ENCODE measurements around the gene CHRNA9. TPM values are rescaled to one million over a fixed set of nuclear protein-coding genes. Genes with fewer than 3 reads are reported as not detected.

CHRNA9 gene
- total and polyA plus RNA-seq, 2 donors (not counting 1 experiment from before 2014, with no cell fraction given): 0.07 TPM; not detected in 1

GRCh38 chr4:40372651-40373050, 37.5 kb downstream of the CHRNA9 start:
- Histone ChIP-seq H3K4me2 (replicated peaks; ENCODE audit: low read depth, low read length, poor library complexity, severe bottlenecking) (no peak overlapping the region), H3K27me3 (replicated peaks in 1 of 4; ENCODE audit: control extremely low read depth in 1 of 4, control insufficient read depth in 3 of 4, insufficient read depth in 4 of 4, low read length in 3 of 4) (no peaks in the 10 kb centered on the region), H2AFZ (ENCODE audit: insufficient read depth, low read depth, low read length, poor library complexity, severe bottlenecking) (no peak overlapping the region), H3K79me2 (ENCODE audit: control insufficient read depth, insufficient read depth, low read length) (no peaks in the 10 kb centered on the region), H4K20me1 (ENCODE audit: control insufficient read depth, insufficient read depth, low read length, poor library complexity, severe bottlenecking) (no peaks in the 10 kb centered on the region), H3K36me3 (replicated peaks in 1 of 2; ENCODE audit: control extremely low read depth in 1 of 2, control insufficient read depth in 1 of 2, extremely low read depth in 1 of 2, insufficient read depth in 2 of 2, low read length in 1 of 2) (no peaks in the 10 kb centered on the region), H3K4me3 (ENCODE audit: control extremely low read depth in 1 of 5, extremely low read depth in 1 of 5, insufficient read depth in 1 of 5, low read depth in 2 of 5, low read length in 4 of 5) (no peak overlapping the region), H3K27ac (ENCODE audit: low read length in 2 of 2) (no peak overlapping the region), H3K9ac (ENCODE audit: low read length) (no peak overlapping the region), H3K4me1 (ENCODE audit: control insufficient read depth in 2 of 2, insufficient read depth in 2 of 2, low read length in 2 of 2) (no peaks in the 10 kb centered on the region), H3K9me3 (ENCODE audit: control extremely low read depth in 1 of 3, control insufficient read depth in 2 of 3, insufficient read depth in 1 of 3, low read length in 2 of 3) (no peaks in the 10 kb centered on the region)
- ATAC-seq (ENCODE audit: low read depth) (no peak), DNase-seq (no peak)
- TF ChIP-seq CTCF (IDR thresholded peaks at IDR 0.05) (no peak), EZH2 (IDR thresholded peaks at IDR 0.05; ENCODE audit: borderline replicate concordance, insufficient read depth, low read depth, low read length, poor library complexity, severe bottlenecking) (no peak)
- H3K4me1 Mint-ChIP-seq: no peaks in the 10 kb centered on the region
- CTCF ChIA-PET: no interaction called here
- whole genome bisulfite sequencing (ENCODE audit: insufficient coverage): no CpG with 5 or more reads among the region's 3 CpGs
- no peak overlapping the region for H3K4me3 Mint-ChIP-seq
- intact Hi-C loops (cut with micrococcal nuclease): no loop called here
- H3K27me3 Mint-ChIP-seq: no peaks in the 10 kb centered on the region
- POLR2A ChIA-PET: no interaction called here
- no peaks in the 10 kb centered on the region for H3K9me3 Mint-ChIP-seq (ENCODE audit: insufficient read depth)
- H3K27ac Mint-ChIP-seq: no peak overlapping the region

GRCh38 chr4:40373636-40374035, 38.5 kb downstream of the CHRNA9 start:
- H3K36me3 ChIP-seq (replicated peaks in 1 of 2; ENCODE audit: control extremely low read depth in 1 of 2, control insufficient read depth in 1 of 2, extremely low read depth in 1 of 2, insufficient read depth in 2 of 2, low read length in 1 of 2): no peaks in the 10 kb centered on the region
- H4K20me1 ChIP-seq (ENCODE audit: control insufficient read depth, insufficient read depth, low read length, poor library complexity, severe bottlenecking): no peaks in the 10 kb centered on the region
- POLR2A ChIA-PET: no interaction called here
- no peak overlapping the region for H3K9ac ChIP-seq (ENCODE audit: low read length)
- H3K4me1 ChIP-seq (ENCODE audit: control insufficient read depth in 2 of 2, insufficient read depth in 2 of 2, low read length in 2 of 2): no peaks in the 10 kb centered on the region
- Mint-ChIP-seq H3K27me3 (no peaks in the 10 kb centered on the region), H3K4me1 (no peaks in the 10 kb centered on the region), H3K9me3 (ENCODE audit: insufficient read depth) (no peaks in the 10 kb centered on the region), H3K4me3 (no peak overlapping the region), H3K27ac (no peak overlapping the region)
- DNase-seq: no peak
- H3K4me3 ChIP-seq (ENCODE audit: control extremely low read depth in 1 of 5, extremely low read depth in 1 of 5, insufficient read depth in 1 of 5, low read depth in 2 of 5, low read length in 4 of 5): no peak overlapping the region
- intact Hi-C loops (cut with micrococcal nuclease): no loop called here
- H3K79me2 ChIP-seq (ENCODE audit: control insufficient read depth, insufficient read depth, low read length): no peaks in the 10 kb centered on the region
- H3K9me3 ChIP-seq (ENCODE audit: control extremely low read depth in 1 of 3, control insufficient read depth in 2 of 3, insufficient read depth in 1 of 3, low read length in 2 of 3): no peaks in the 10 kb centered on the region
- WGBS (ENCODE audit: insufficient coverage): no CpG with 5 or more reads among the region's 3 CpGs
- no peak overlapping the region for H3K4me2 ChIP-seq (replicated peaks; ENCODE audit: low read depth, low read length, poor library complexity, severe bottlenecking)
- H3K27me3 ChIP-seq (replicated peaks in 1 of 4; ENCODE audit: control extremely low read depth in 1 of 4, control insufficient read depth in 3 of 4, insufficient read depth in 4 of 4, low read length in 3 of 4): no peaks in the 10 kb centered on the region
- CTCF ChIA-PET: no interaction called here
- ATAC-seq (ENCODE audit: low read depth): no peak
- TF ChIP-seq EZH2 (IDR thresholded peaks at IDR 0.05; ENCODE audit: borderline replicate concordance, insufficient read depth, low read depth, low read length, poor library complexity, severe bottlenecking) (no peak), CTCF (IDR thresholded peaks at IDR 0.05) (no peak)
- H3K27ac ChIP-seq (ENCODE audit: low read length in 2 of 2): no peak overlapping the region
- H2AFZ ChIP-seq (ENCODE audit: insufficient read depth, low read depth, low read length, poor library complexity, severe bottlenecking): no peak overlapping the region
